ENCODE results near the gene RND3.

DNA sequence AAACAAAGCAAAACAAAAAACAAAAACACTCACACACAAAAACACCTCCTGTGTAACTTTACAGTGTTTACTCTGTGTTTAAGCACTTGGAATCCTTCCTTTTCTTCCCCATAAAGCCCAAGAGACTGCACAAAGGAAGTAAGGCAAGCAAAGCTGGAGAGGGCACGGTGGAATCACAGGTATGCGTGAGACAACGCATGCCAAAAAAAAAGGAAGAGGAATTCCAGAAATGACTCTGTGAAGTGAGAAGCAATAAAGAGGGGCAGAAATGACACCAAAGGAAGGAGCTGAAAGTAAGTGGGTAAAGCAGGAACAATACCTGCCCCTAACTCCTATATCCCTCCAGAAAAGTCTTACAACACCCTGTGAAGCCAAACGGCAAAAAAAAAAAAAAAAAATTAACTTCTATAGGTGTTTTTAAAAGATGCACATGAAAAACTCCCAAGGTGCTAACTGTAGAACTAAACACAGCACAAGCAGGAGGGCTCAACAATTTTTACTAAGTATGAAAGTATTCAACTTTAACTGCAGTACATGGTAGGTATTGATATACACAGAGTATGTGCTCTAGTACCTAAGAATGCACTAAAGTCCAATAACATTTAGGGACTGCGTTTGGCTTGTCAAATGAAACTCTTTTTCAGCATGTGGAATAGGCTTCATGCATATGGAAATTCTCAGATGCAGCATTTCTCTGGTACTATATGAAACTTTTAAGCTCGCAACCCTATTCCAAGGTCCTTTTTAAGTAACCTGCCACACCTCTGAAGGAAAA is 9.1 kb downstream of the RND3 start:
- TF ChIP-seq CTCF (conservative IDR thresholded peaks at IDR 0.05 in 1 of 2, IDR thresholded peaks at IDR 0.05 in 1 of 2; ENCODE audit: extremely low read depth in 1 of 2, insufficient read depth in 1 of 2, low read depth in 1 of 2, low read length in 2 of 2) (no peak), EZH2 (IDR thresholded peaks at IDR 0.05; ENCODE audit: borderline replicate concordance, low read length) (no peak)
